IPS-NIHi11 (cell line): ENCODE data around the gene TP53BP1.
"Not testable (repeated sequence)": the region's sequence is repeated elsewhere in the genome, so short reads cannot be mapped to it uniquely, and the experiment has no call there.

Experiments
- DNase-seq: peaks from one replicate; pipeline ENCODE4 v3.0.0; 2012; ENCODE audit warnings: mixed read lengths, low spot score

The TP53BP1 gene

GRCh38 chr15:43412096-43412495, 80.9 kb downstream of the TP53BP1 start:
- DNase-seq, result no peak

- no peak for DNase-seq
Observed at GRCh38 chr15:43410572-43411214, 82.3 kb downstream of the TP53BP1 start.

GRCh38 chr15:43408789-43409188, 84.2 kb downstream of the TP53BP1 start:
- no peak for DNase-seq

- no peak for DNase-seq
Observed at GRCh38 chr15:43406808-43407207, 86.1 kb downstream of the TP53BP1 start.

GRCh38 chr15:43406189-43406588, 86.8 kb downstream of the TP53BP1 start:
- DNase-seq, result no peak

GRCh38 chr15:43404130-43404529, 88.8 kb downstream of the TP53BP1 start:
- no peak for DNase-seq

GRCh38 chr15:43403616-43404015, 89.3 kb downstream of the TP53BP1 start:
- DNase-seq, result no peak

- DNase-seq, result no peak
Observed at GRCh38 chr15:43402255-43402654, 90.7 kb downstream of the TP53BP1 start.

- not testable (repeated sequence) for DNase-seq
Observed at GRCh38 chr15:43393592-43393991, 99.4 kb downstream of the TP53BP1 start.

GRCh38 chr15:43390723-43391122, 102.2 kb downstream of the TP53BP1 start:
- no peak for DNase-seq

GRCh38 chr15:43383070-43383469, 109.9 kb downstream of the TP53BP1 start:
- DNase-seq, result no peak

GRCh38 chr15:43382310-43382709, 110.6 kb downstream of the TP53BP1 start:
- DNase-seq, result no peak

GRCh38 chr15:43378601-43379000, 114.4 kb downstream of the TP53BP1 start:
- DNase-seq, result no peak

- DNase-seq, result peak; percentile 49
Observed at GRCh38 chr15:43376017-43376705, 116.8 kb downstream of the TP53BP1 start.

GRCh38 chr15:43370975-43371974, 121.7 kb downstream of the TP53BP1 start, which contains the start of the genes TUBGCP4 and ZSCAN29:
Gene TUBGCP4, plus strand, starts transcription at chr15:43371101. Its CDS starts 254 bp downstream, at chr15:43371355.
Gene ZSCAN29, minus strand, starts transcription at chr15:43371043. Its CDS starts 1,130 bp downstream, at chr15:43369913.
- DNase-seq, result peak; percentile 99

- DNase-seq, result peak; percentile 48
Observed at GRCh38 chr15:43370310-43370974, 122.5 kb downstream of the TP53BP1 start.

- no peak for DNase-seq
Observed at GRCh38 chr15:43361313-43361903, 131.5 kb downstream of the TP53BP1 start.

- no peak for DNase-seq
Observed at GRCh38 chr15:43360821-43361220, 132.1 kb downstream of the TP53BP1 start.
